B cell (primary cell): ENCODE measurements around the gene PRM2. TPM values are rescaled to one million over a fixed set of nuclear protein-coding genes. Genes with fewer than 3 reads are reported as not detected.
A peak's percentile ranks its signal among the peaks of the same experiment; 100 is the strongest.

Source experiments
- ATAC-seq: fragments of 200-7000 bp; cut with Tn5 transposase; one replicate; pipeline ENCODE4 v1.10.0; 2021; ENCODE audit warnings: low read depth, mild to moderate bottlenecking, moderate number of reproducible peaks, moderate library complexity
- CTCF ChIA-PET: fragments of 350-600 bp; sonication (Branson Sonifier 250); formaldehyde crosslinking; loops from one replicate; lab custom pipeline; 2021; ENCODE audit warnings: antibody characterized with exemption, inconsistent platforms; lab: Charles Lee
- POLR2A ChIA-PET: fragments of 350-600 bp; sonication (Branson Sonifier 250); formaldehyde crosslinking; loops from one replicate; lab custom pipeline; 2021; ENCODE audit warnings: antibody characterized with exemption; lab: Charles Lee
- DNase-seq: peaks from one replicate; pipeline ENCODE4 v3.0.0; 2013
- H2AFZ ChIP-seq: 2 replicates; pipeline ENCODE4 v1.6.1; 2012; ENCODE audit warnings: mild to moderate bottlenecking, low read depth, low read length; ENCODE audit not compliant: insufficient read depth, poor library complexity, severe bottlenecking
- H3K27ac ChIP-seq, 2 donors: 1 replicate in 1 of 2; 2 replicates in 1 of 2; pipeline ENCODE4 v1.5.1; 2012 to 2013; ENCODE audit warnings: low read length in 2 of 2, mild to moderate bottlenecking in 2 of 2, moderate library complexity in 1 of 2
- H3K27me3 ChIP-seq, 4 experiments: fragments of 200-600 bp in 1 of 4; sonication (generic) in 1 of 4; replicated peaks in 1 of 4; 1 replicate in 2 of 4; 2 replicates in 2 of 4; pipeline versions ENCODE4 v1.6.1 to v1.7.0; 2013 to 2016; ENCODE audit warnings: low read length in 3 of 4, mild to moderate bottlenecking in 2 of 4, mixed read lengths in 1 of 4, moderate library complexity in 1 of 4; ENCODE audit not compliant: insufficient read depth in 4 of 4, control insufficient read depth in 3 of 4; ENCODE audit errors: control extremely low read depth in 1 of 4
- H3K36me3 ChIP-seq, 2 experiments: replicated peaks in 1 of 2; 1 replicate in 1 of 2; 2 replicates in 1 of 2; pipeline versions ENCODE4 v1.6.1 to v1.7.1; 2013; ENCODE audit warnings: low read length in 1 of 2; ENCODE audit not compliant: insufficient read depth in 2 of 2, control insufficient read depth in 1 of 2; ENCODE audit errors: control extremely low read depth in 1 of 2, extremely low read depth in 1 of 2
- H3K4me1 ChIP-seq, 2 donors: fragments of 200-600 bp in 1 of 2; sonication (generic) in 1 of 2; 1 replicate in 1 of 2; 2 replicates in 1 of 2; pipeline versions ENCODE4 v1.5.1 to v1.6.1; 2013 to 2017; ENCODE audit warnings: low read length in 2 of 2; ENCODE audit not compliant: control insufficient read depth in 2 of 2, insufficient read depth in 2 of 2
- H3K4me2 ChIP-seq: replicated peaks from 2 replicates; pipeline ENCODE3; 2012; ENCODE audit warnings: mild to moderate bottlenecking, low read depth, low read length; ENCODE audit not compliant: poor library complexity, severe bottlenecking
- H3K4me3 ChIP-seq, 5 experiments: fragments of 200-600 bp in 1 of 5; sonication (generic) in 1 of 5; 1 replicate in 3 of 5; 2 replicates in 2 of 5; pipeline versions ENCODE4 v1.5.1 to v1.7.0; 2011 to 2016; ENCODE audit warnings: low read length in 4 of 5, mild to moderate bottlenecking in 4 of 5, low read depth in 2 of 5, control low read depth in 1 of 5, moderate library complexity in 1 of 5; ENCODE audit not compliant: insufficient read depth in 1 of 5; ENCODE audit errors: control extremely low read depth in 1 of 5, extremely low read depth in 1 of 5
- H3K79me2 ChIP-seq: fragments of 200-600 bp; sonication (generic); one replicate; pipeline ENCODE4 v1.6.0; 2016; ENCODE audit warnings: low read length; ENCODE audit not compliant: control insufficient read depth, insufficient read depth
- H3K9ac ChIP-seq: fragments of 200-600 bp; sonication (generic); 2 replicates; pipeline ENCODE4 v1.6.1; 2017; ENCODE audit warnings: mild to moderate bottlenecking, low read length, moderate library complexity
- H3K9me3 ChIP-seq, 3 donors: one replicate each; pipeline versions ENCODE4 v1.6.1 to v1.7.1; 2013; ENCODE audit warnings: low read length in 2 of 3; ENCODE audit not compliant: control insufficient read depth in 2 of 3, insufficient read depth in 1 of 3; ENCODE audit errors: control extremely low read depth in 1 of 3
- H4K20me1 ChIP-seq: 2 replicates; pipeline ENCODE4 v1.6.0; 2012; ENCODE audit warnings: mild to moderate bottlenecking, low read length; ENCODE audit not compliant: insufficient read depth, control insufficient read depth, poor library complexity, severe bottlenecking
- H3K27ac Mint-ChIP-seq: one replicate; pipeline ENCODE4 v1.8.0; 2021; ENCODE audit warnings: mixed read lengths
- H3K27me3 Mint-ChIP-seq: one replicate; pipeline ENCODE4 v1.8.0; 2021; ENCODE audit warnings: mixed read lengths
- H3K4me1 Mint-ChIP-seq: one replicate; pipeline ENCODE4 v1.8.0; 2021; ENCODE audit warnings: mixed read lengths
- H3K4me3 Mint-ChIP-seq: one replicate; pipeline ENCODE4 v1.8.0; 2021; ENCODE audit warnings: mixed read lengths
- H3K9me3 Mint-ChIP-seq: one replicate; pipeline ENCODE4 v1.8.0; 2022; ENCODE audit warnings: mixed read lengths; ENCODE audit not compliant: insufficient read depth
- CTCF ChIP-seq: fragments of 200-600 bp; IDR thresholded peaks from one replicate; pipeline ENCODE4 v1.8.0; 2022; ENCODE audit warnings: antibody characterized with exemption, mild to moderate bottlenecking
- EZH2 ChIP-seq: IDR thresholded peaks from 2 replicates; pipeline ENCODE4 v1.6.1; 2012; ENCODE audit warnings: borderline replicate concordance, low read depth, mild to moderate bottlenecking, moderate library complexity, low read length; ENCODE audit not compliant: insufficient read depth, poor library complexity, severe bottlenecking
- WGBS: methylation state at CpG from one replicate; pipeline ENCODE4 v1.1.5; 2013; ENCODE audit warnings: missing lambda C conversion rate; ENCODE audit not compliant: insufficient coverage; 5-methylcytosine and 5-hydroxymethylcytosine counted together
- intact Hi-C: fragments of 100-400 bp; cut with micrococcal nuclease; formaldehyde crosslinking; loops from one replicate; pipeline ENCODE4 v1.10.0; 2022
- polyA plus RNA-seq: library from polyadenylated mRNA; depleted of rRNA; stranded (reverse); fragments of >200 nt; gene quantifications from 2 replicates; pipeline ENCODE4 v1.2.3, GENCODE V29; 2012
- total RNA-seq, 2 donors: library from RNA; stranded (reverse); fragments of 120-200 nt in 1 of 2; gene quantifications; 1 replicate in 1 of 2; 2 replicates in 1 of 2; pipeline versions ENCODE4 v1.2.3 to v1.2.4, GENCODE V29; 2013 to 2022

The PRM2 gene
- total and polyA plus RNA-seq, 2 donors (not counting 1 experiment from before 2014, with no cell fraction given), result not detected

GRCh38 chr16:11285842-11286241 is 9.6 kb upstream of the PRM2 start:
- Histone ChIP-seq H3K4me2 (no peak overlapping the region), H3K4me1 (peaks cover 5% of the 10 kb centered on the region in 2 donors), H3K27me3 (no peaks in the 10 kb centered on the region), H3K9me3 (peaks cover 0 to 6% (median 0%) of the 10 kb centered on the region in 3 donors), H4K20me1 (no peaks in the 10 kb centered on the region), H3K79me2 (no peaks in the 10 kb centered on the region), H3K36me3 (no peaks in the 10 kb centered on the region), H3K27ac (no peak overlapping the region), H3K4me3 (no peak overlapping the region), H2AFZ (no peak overlapping the region), H3K9ac (no peak overlapping the region)
- H3K27ac Mint-ChIP-seq, result peak overlapping the region; percentile 5
- H3K9me3 Mint-ChIP-seq, result peaks cover 5% of the 10 kb centered on the region
- no peak for ATAC-seq
- TF ChIP-seq CTCF, result no peak
- TF ChIP-seq EZH2, result no peak
- POLR2A ChIA-PET, result no interaction called here
- H3K4me3 Mint-ChIP-seq, result no peak overlapping the region
- intact Hi-C loops, result no loop called here
- H3K27me3 Mint-ChIP-seq, result no peaks in the 10 kb centered on the region
- CTCF ChIA-PET, result interaction anchor here (1.1 kb wide), 2 partner anchors 8 to 321 kb away, joined by 3 to 5 read pairs; no protein-coding TSS in a partner anchor
- peaks cover 17% of the 10 kb centered on the region for H3K4me1 Mint-ChIP-seq
- no peak for DNase-seq
- 100% methylated on average over 1 of the region's 2 CpGs for WGBS

GRCh38 chr16:11283820-11284248 is 7.6 kb upstream of the PRM2 start:
- CTCF ChIA-PET, result interaction anchor here (0.8 to 1.5 kb wide), 6 partner anchors 11 to 112 kb away, joined by 3 to 6 read pairs (median 3); partner anchors contain the start of gene SOCS1

More at GRCh38 chr16:11283820-11284248, 7.6 kb upstream of the PRM2 start:
- no peak overlapping the region for H3K9ac ChIP-seq
- DNase-seq (no peak), ATAC-seq (no peak)
- no peaks in the 10 kb centered on the region for H3K36me3 ChIP-seq
- no peaks in the 10 kb centered on the region for H3K79me2 ChIP-seq
- no peak overlapping the region for H3K4me3 Mint-ChIP-seq
- no peak overlapping the region for H3K4me3 ChIP-seq
- no peaks in the 10 kb centered on the region for H3K27me3 Mint-ChIP-seq
- H3K9me3 Mint-ChIP-seq, result peaks cover 5% of the 10 kb centered on the region
- POLR2A ChIA-PET, result interaction anchor here (0.7 kb wide), 1 partner anchor 302 kb away, joined by 3 read pairs; no protein-coding TSS in a partner anchor
- no peak overlapping the region for H3K27ac ChIP-seq
- no peak overlapping the region for H2AFZ ChIP-seq
- no peak for TF ChIP-seq CTCF
- no peak for TF ChIP-seq EZH2
- H4K20me1 ChIP-seq, result no peaks in the 10 kb centered on the region
- H3K4me2 ChIP-seq, result no peak overlapping the region
- H3K4me1 ChIP-seq, result peaks cover 15% of the 10 kb centered on the region in 2 donors
- intact Hi-C loops, result no loop called here
- H3K27me3 ChIP-seq, result no peaks in the 10 kb centered on the region
- peaks cover 0 to 6% (median 0%) of the 10 kb centered on the region in 3 donors for H3K9me3 ChIP-seq
- peak overlapping the region; percentile 6 for H3K27ac Mint-ChIP-seq
- peaks cover 31% of the 10 kb centered on the region for H3K4me1 Mint-ChIP-seq
- 83% methylated on average over 1 of the region's 4 CpGs for WGBS
